Neuronal stem cell (in vitro differentiated cells): ENCODE data around the gene ELK4. TPM values are rescaled to one million over a fixed set of nuclear protein-coding genes. Genes with fewer than 3 reads are reported as not detected.

ENCODE experiments used
- DNase-seq: peaks from one replicate; pipeline ENCODE4 v3.0.0-alpha.2; 2013; ENCODE audit warnings: low spot score
- H2AFZ ChIP-seq: one replicate; pipeline ENCODE4 v1.6.1; 2013; ENCODE audit warnings: mild to moderate bottlenecking, low read length, inconsistent platforms
- H2AK5ac ChIP-seq: 2 replicates; pipeline ENCODE4 v1.6.1; 2013; ENCODE audit warnings: low read depth, mild to moderate bottlenecking, inconsistent platforms, low read length, moderate library complexity, mixed read lengths
- H2BK120ac ChIP-seq: 2 replicates; pipeline ENCODE4 v1.6.1; 2013; ENCODE audit warnings: low read depth, mild to moderate bottlenecking, inconsistent platforms, low read length, moderate library complexity, mixed read lengths
- H2BK12ac ChIP-seq: one replicate; pipeline ENCODE4 v1.6.1; 2013; ENCODE audit warnings: low read length, inconsistent platforms
- H2BK15ac ChIP-seq: 2 replicates; pipeline ENCODE4 v1.6.1; 2013; ENCODE audit warnings: mild to moderate bottlenecking, low read length, inconsistent platforms, mixed read lengths
- H2BK5ac ChIP-seq: one replicate; pipeline ENCODE4 v1.6.1; 2013; ENCODE audit warnings: inconsistent platforms, mild to moderate bottlenecking, low read length, moderate library complexity
- H3K14ac ChIP-seq: one replicate; pipeline ENCODE4 v1.6.1; 2013; ENCODE audit warnings: low read length, inconsistent platforms
- H3K18ac ChIP-seq: 2 replicates; pipeline ENCODE4 v1.6.1; 2013; ENCODE audit warnings: low read length, inconsistent platforms
- H3K23ac ChIP-seq: 2 replicates; pipeline ENCODE4 v1.6.1; 2013; ENCODE audit warnings: low read depth, mild to moderate bottlenecking, mixed read lengths, low read length, inconsistent platforms; ENCODE audit not compliant: poor library complexity
- H3K27ac ChIP-seq: replicated peaks from 3 replicates; pipeline ENCODE4 v1.5.1; 2013; ENCODE audit warnings: low read length, inconsistent platforms
- H3K27me3 ChIP-seq, 3 experiments: 2 replicates each; pipeline ENCODE4 v1.6.1; 2013; ENCODE audit warnings: low read length in 3 of 3, mild to moderate bottlenecking in 2 of 3, inconsistent platforms in 1 of 3, low read depth in 1 of 3, mixed read lengths in 1 of 3, moderate library complexity in 1 of 3; ENCODE audit not compliant: control insufficient read depth in 3 of 3, insufficient read depth in 3 of 3
- H3K36me3 ChIP-seq, 2 donors: replicated peaks in 1 of 2; 2 replicates each; pipeline ENCODE4 v1.6.1; 2013; ENCODE audit warnings: low read length in 2 of 2; ENCODE audit not compliant: control insufficient read depth in 2 of 2, insufficient read depth in 2 of 2
- H3K4ac ChIP-seq: 2 replicates; pipeline ENCODE4 v1.6.1; 2013; ENCODE audit warnings: inconsistent platforms, mild to moderate bottlenecking, low read length, moderate library complexity
- H3K4me1 ChIP-seq, 2 donors: 1 replicate in 1 of 2; 2 replicates in 1 of 2; pipeline ENCODE4 v1.6.1; 2013; ENCODE audit warnings: low read length in 2 of 2, low read depth in 1 of 2; ENCODE audit not compliant: control insufficient read depth in 2 of 2, insufficient read depth in 1 of 2
- H3K4me2 ChIP-seq: one replicate; pipeline ENCODE4 v1.6.1; 2013; ENCODE audit warnings: mild to moderate bottlenecking, low read length, inconsistent platforms; ENCODE audit not compliant: insufficient read depth, poor library complexity, severe bottlenecking
- H3K4me3 ChIP-seq, 2 donors: 2 replicates each; pipeline ENCODE4 v1.5.1; 2013; ENCODE audit warnings: low read length in 2 of 2, mild to moderate bottlenecking in 2 of 2, inconsistent platforms in 1 of 2, moderate library complexity in 1 of 2
- H3K79me1 ChIP-seq: one replicate; pipeline ENCODE4 v1.6.1; 2013; ENCODE audit warnings: low read depth, mild to moderate bottlenecking, inconsistent platforms, low read length, moderate library complexity
- H3K9ac ChIP-seq: one replicate; pipeline ENCODE4 v1.6.1; 2013; ENCODE audit warnings: mild to moderate bottlenecking, low read depth, low read length, inconsistent platforms; ENCODE audit not compliant: poor library complexity
- H3K9me3 ChIP-seq, 2 donors: replicated peaks in 1 of 2; 2 replicates each; pipeline versions ENCODE3 to v1.6.1; 2013; ENCODE audit warnings: low read length in 2 of 2, mild to moderate bottlenecking in 2 of 2, inconsistent platforms in 1 of 2, low read depth in 1 of 2, mixed read lengths in 1 of 2, moderate library complexity in 1 of 2; ENCODE audit not compliant: control insufficient read depth in 2 of 2, insufficient read depth in 1 of 2
- H4K8ac ChIP-seq: one replicate; pipeline ENCODE4 v1.6.1; 2013; ENCODE audit warnings: low read depth, mild to moderate bottlenecking, inconsistent platforms, low read length, moderate library complexity
- H4K91ac ChIP-seq: one replicate; pipeline ENCODE4 v1.6.1; 2013; ENCODE audit warnings: low read length, low read depth, mild to moderate bottlenecking, inconsistent platforms; ENCODE audit not compliant: poor library complexity
- WGBS, 2 donors: extraction: QIAGEN DNeasy Blood & Tissue Kit; methylation state at CpG; one replicate each; pipeline ENCODE4 v1.1.7; 2013; ENCODE audit warnings: missing lambda C conversion rate in 2 of 2, mixed read lengths in 1 of 2; ENCODE audit not compliant: insufficient read length in 2 of 2, insufficient replicate concordance in 1 of 2; ENCODE audit errors: extremely low coverage in 2 of 2; 5-methylcytosine and 5-hydroxymethylcytosine counted together
- polyA plus RNA-seq, 2 experiments: library from polyadenylated mRNA; stranded (reverse); fragments of 200-250 nt; gene quantifications; one replicate each; pipeline ENCODE4 v1.2.3, GENCODE V29; 2013

ELK4 gene
- polyA plus RNA-seq (2013, experiment 1 of 2) = 15.5 TPM
- 15.7 TPM for polyA plus RNA-seq (2013, experiment 2 of 2)

GRCh38 chr1:205631768-205632668, at the start of gene ELK4:
Gene ELK4, minus strand, starts transcription at chr1:205632011. Its CDS starts 8,129 bp downstream, at chr1:205623882.
- Histone ChIP-seq H4K8ac (no peak within 1 kb of the TSS), H3K4me2 (peak within 1 kb of the TSS; percentile 68), H3K27ac (peak within 1 kb of the TSS; percentile 99), H2AFZ (peak within 1 kb of the TSS; percentile 93), H2BK5ac (peak within 1 kb of the TSS; percentile 93), H2BK120ac (no peak within 1 kb of the TSS), H3K23ac (peak within 1 kb of the TSS; percentile 98), H3K4ac (peak within 1 kb of the TSS; percentile 4), H3K36me3 (peaks cover 2 to 5% of the 10 kb centered on the region in 2 donors), H4K91ac (no peak within 1 kb of the TSS), H3K27me3 (no peaks in the 10 kb centered on the region), H2BK15ac (peak within 1 kb of the TSS; percentile 39), H3K4me1 (peaks cover 4 to 11% of the 10 kb centered on the region in 2 donors), H3K4me3 (peak within 1 kb of the TSS; percentile 63 to 99), H3K9me3 (no peaks in the 10 kb centered on the region), H3K14ac (no peak within 1 kb of the TSS), H2BK12ac (peak within 1 kb of the TSS; percentile 49), H2AK5ac (peak within 1 kb of the TSS; percentile 75), H3K9ac (peak within 1 kb of the TSS; percentile 94), H3K79me1 (no peaks in the 10 kb centered on the region), H3K18ac (peak within 1 kb of the TSS; percentile 98)
- DNase-seq = peak; percentile 98
- WGBS, 2 donors = no CpG with 5 or more reads among the region's 83 CpGs

DNA sequence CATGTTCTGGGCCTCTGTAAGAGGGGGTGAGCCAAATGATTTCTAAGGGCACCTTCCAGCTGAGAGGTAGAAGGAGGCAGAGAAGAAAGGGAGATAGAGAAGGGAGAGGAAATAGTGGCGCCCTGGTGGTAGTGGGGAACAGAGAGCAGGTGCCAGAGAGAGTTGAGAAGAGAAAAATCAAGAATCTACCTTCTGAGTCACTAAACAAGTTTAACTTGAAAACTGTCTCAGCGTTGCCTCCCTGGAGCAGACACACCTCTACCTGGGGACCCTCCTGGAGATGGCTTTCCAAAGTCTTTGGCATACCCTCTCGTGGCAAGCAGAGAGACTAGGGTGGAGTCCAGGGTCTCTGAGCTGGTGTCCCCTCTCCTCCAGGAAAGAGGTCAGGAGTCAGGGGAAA, 49.6 kb upstream of the ELK4 start:
- no peak overlapping the region for H4K91ac ChIP-seq
- H3K18ac ChIP-seq = no peak overlapping the region
- H3K14ac ChIP-seq = no peak overlapping the region
- peaks cover 0 to 38% (median 0%) of the 10 kb centered on the region in 3 experiments for H3K27me3 ChIP-seq
- no peak overlapping the region for H3K4ac ChIP-seq
- H3K4me1 ChIP-seq = peaks cover 15 to 21% of the 10 kb centered on the region in 2 donors
- H3K4me3 ChIP-seq = no peak overlapping the region
- H3K27ac ChIP-seq = no peak overlapping the region
- H4K8ac ChIP-seq = no peak overlapping the region
- no peak overlapping the region for H3K23ac ChIP-seq
- no peak for DNase-seq
- H3K79me1 ChIP-seq = no peaks in the 10 kb centered on the region
- H2AFZ ChIP-seq = no peak overlapping the region
- no peaks in the 10 kb centered on the region for H3K36me3 ChIP-seq
- H3K9me3 ChIP-seq = peaks cover 0 to 2% of the 10 kb centered on the region in 2 donors
- no peak overlapping the region for H2BK120ac ChIP-seq
- no peak overlapping the region for H2BK5ac ChIP-seq
- H3K4me2 ChIP-seq = no peak overlapping the region
- no peak overlapping the region for H3K9ac ChIP-seq
- no peak overlapping the region for H2AK5ac ChIP-seq
- H2BK15ac ChIP-seq = no peak overlapping the region
- no CpG with 5 or more reads among the region's 3 CpGs for WGBS, 2 donors
- H2BK12ac ChIP-seq = no peak overlapping the region

DNA sequence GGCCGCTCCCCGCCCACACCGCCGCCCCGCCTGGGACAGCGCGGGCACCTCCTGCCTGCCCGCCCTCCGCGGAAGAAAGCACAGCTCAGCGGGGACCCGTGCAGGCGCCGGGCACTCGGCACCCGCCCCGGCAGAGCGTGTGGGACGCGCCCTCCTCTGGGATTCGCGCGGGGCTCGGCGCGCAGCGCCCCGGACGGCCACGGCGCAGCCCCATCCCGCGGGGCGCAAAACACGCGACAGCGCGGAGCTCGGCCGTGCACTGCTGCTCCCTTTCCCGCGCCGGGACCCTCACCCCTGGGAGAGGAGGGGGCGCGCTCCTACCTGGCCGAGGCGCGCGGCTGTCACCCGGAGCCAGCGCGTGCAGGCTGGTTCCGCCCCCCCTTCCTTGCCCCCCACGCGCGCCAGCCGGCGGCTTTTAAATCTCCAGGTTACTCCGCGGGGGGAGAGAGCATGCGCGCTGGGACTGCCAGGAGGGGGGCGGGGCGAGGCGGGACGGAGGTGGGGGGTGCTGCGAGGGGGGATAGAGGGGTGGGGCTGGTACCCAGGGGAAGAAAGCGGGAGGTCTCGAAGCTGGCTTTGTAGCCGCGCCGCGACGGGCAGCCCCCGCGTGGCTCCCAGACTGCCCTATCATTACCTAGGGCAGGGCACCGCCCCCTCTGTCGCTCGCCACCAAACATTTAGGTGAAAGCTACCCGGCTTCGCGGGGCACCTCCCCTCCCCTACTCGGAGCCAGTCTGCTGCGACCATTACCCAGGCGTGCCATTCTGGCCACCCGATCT, 48.5 kb upstream of the ELK4 start, which contains the start of gene SLC45A3:
Gene SLC45A3 (minus strand): TSS at position 437 of the 779 bp plus-strand sequence. CDS start 15,853 bp downstream, outside the sequence.
- peak within 1 kb of the TSS; percentile 51 for H2BK120ac ChIP-seq
- peak within 1 kb of the TSS; percentile 92 for H3K4me2 ChIP-seq
- H3K4ac ChIP-seq = no peak within 1 kb of the TSS
- H3K9ac ChIP-seq = peak within 1 kb of the TSS; percentile 86
- peaks cover 0 to 2% of the 10 kb centered on the region in 2 donors for H3K9me3 ChIP-seq
- H3K4me1 ChIP-seq = peaks cover 19 to 21% of the 10 kb centered on the region in 2 donors
- H2AFZ ChIP-seq = peak within 1 kb of the TSS; percentile 92
- peak within 1 kb of the TSS; percentile 89 for H2BK12ac ChIP-seq
- no peak within 1 kb of the TSS for H2BK5ac ChIP-seq
- WGBS, 2 donors = no CpG with 5 or more reads among the region's 86 CpGs
- H3K23ac ChIP-seq = peak within 1 kb of the TSS; percentile 65
- H3K18ac ChIP-seq = peak within 1 kb of the TSS; percentile 97
- H3K4me3 ChIP-seq = peak within 1 kb of the TSS; percentile 61 to 89
- no peaks in the 10 kb centered on the region for H3K79me1 ChIP-seq
- H4K91ac ChIP-seq = no peak within 1 kb of the TSS
- peak; percentile 48 for DNase-seq
- H3K27ac ChIP-seq = no peak within 1 kb of the TSS
- no peak within 1 kb of the TSS for H2AK5ac ChIP-seq
- peak within 1 kb of the TSS; percentile 72 for H2BK15ac ChIP-seq
- peaks cover 0 to 43% (median 0%) of the 10 kb centered on the region in 3 experiments for H3K27me3 ChIP-seq
- no peaks in the 10 kb centered on the region for H3K36me3 ChIP-seq
- no peak within 1 kb of the TSS for H4K8ac ChIP-seq
- no peak within 1 kb of the TSS for H3K14ac ChIP-seq
